Loucy (cell line): ENCODE measurements around the gene ASPRV1.

ENCODE experiments used
- CTCF ChIP-seq: fragments of 200-600 bp; sonication (generic); conservative IDR thresholded peaks from 2 replicates; pipeline ENCODE4 v1.5.1; 2014; ENCODE audit warnings: mild to moderate bottlenecking, antibody characterized with exemption, low read length
- EZH2phosphoT487 ChIP-seq: fragments of 200-600 bp; IDR thresholded peaks from 2 replicates; pipeline ENCODE4 v1.6.1; 2018; ENCODE audit warnings: antibody characterized with exemption, mild to moderate bottlenecking, moderate library complexity, borderline replicate concordance

GRCh38 chr2:69957965-69958364, 3.5 kb downstream of the ASPRV1 start:
- TF ChIP-seq CTCF (no peak), EZH2phosphoT487 (no peak)
